Stimulated activated naive CD8-positive, alpha-beta T cell treated with anti-CD3 and anti-CD28 coated beads, Interleukin-15, Interleukin-2, amounts not matched to agents 100 ng/mL and 50 ng/mL, for 24 hours (primary cell): ENCODE results near the gene RPS10.
"Not testable (repeated sequence)": the region's sequence is repeated elsewhere in the genome, so short reads cannot be mapped to it uniquely, and the experiment has no call there.

Experiments
- H3K27ac Mint-ChIP-seq: one replicate; pipeline ENCODE4 v1.8.0; 2021; ENCODE audit warnings: mild to moderate bottlenecking, mixed read lengths
- H3K27me3 Mint-ChIP-seq: one replicate; pipeline ENCODE4 v1.8.0; 2021; ENCODE audit warnings: mixed read lengths
- H3K36me3 Mint-ChIP-seq: one replicate; pipeline ENCODE4 v1.8.0; 2021; ENCODE audit warnings: low read depth, mixed read lengths
- H3K4me1 Mint-ChIP-seq: one replicate; pipeline ENCODE4 v1.8.0; 2021; ENCODE audit warnings: low read depth, mixed read lengths
- H3K4me3 Mint-ChIP-seq: one replicate; pipeline ENCODE4 v1.8.0; 2021; ENCODE audit warnings: mild to moderate bottlenecking, mixed read lengths
- H3K9me3 Mint-ChIP-seq: one replicate; pipeline ENCODE4 v1.8.0; 2021; ENCODE audit warnings: mixed read lengths

RPS10 gene

DNA sequence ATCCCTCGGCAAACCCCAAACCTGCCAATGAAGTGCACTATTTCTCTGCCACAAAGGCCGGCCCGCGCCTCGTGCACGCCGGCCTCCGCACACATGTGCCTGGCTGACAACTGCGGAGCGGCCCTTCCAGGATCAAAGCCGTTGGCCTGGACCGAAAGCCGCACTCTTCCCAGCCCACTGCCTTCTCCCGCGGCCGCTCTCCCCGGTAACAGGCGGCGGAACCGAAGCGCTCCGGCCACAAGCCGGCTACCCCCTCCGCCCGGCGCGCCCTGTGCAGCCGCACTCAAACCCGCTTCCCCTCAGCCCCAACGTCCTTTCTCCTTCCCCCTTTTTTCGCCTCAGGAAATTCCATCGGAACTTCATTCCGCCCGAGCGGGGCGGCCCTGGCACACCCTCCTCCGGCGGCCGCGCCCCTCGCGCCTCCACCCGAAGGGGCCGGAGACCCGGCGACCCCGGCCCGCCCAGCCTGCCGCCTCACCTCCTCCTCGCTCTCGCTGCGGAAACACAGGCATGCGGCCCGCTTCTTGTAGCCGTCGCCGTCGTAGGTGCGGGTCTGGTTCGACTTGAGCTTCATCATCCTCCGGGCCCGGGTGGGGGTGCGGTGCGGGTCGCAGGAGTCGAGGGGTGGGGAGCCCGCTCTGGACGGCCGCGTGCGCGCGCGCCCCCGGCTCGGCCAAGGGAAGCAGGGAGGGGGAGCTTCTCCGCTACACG is 33.9 kb downstream of the RPS10 start:
- Mint-ChIP-seq H3K36me3 (peaks cover 4% of the 10 kb centered on the region), H3K9me3 (peaks cover 3% of the 10 kb centered on the region), H3K27ac (no peak overlapping the region), H3K4me3 (no peak overlapping the region), H3K27me3 (no peaks in the 10 kb centered on the region), H3K4me1 (peaks cover 23% of the 10 kb centered on the region)

DNA sequence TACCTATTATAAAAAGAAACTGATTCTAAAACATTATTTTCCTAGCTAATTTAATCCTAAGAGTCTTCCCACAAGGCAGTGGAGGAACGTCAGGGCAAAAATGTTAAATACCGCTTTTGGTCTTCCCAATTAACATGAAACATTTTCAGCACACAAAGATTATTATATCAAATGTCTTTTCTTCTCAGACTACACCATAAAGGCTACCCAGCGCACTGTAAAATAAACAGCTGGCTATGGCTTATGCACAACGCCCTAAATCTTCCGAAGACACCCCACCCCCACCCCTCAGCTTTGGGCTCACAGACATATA is 34.4 kb downstream of the RPS10 start:
- Mint-ChIP-seq H3K4me1 (peaks cover 23% of the 10 kb centered on the region), H3K9me3 (peaks cover under 1% of the 10 kb centered on the region), H3K36me3 (peaks cover under 1% of the 10 kb centered on the region), H3K27me3 (no peaks in the 10 kb centered on the region), H3K4me3 (no peak overlapping the region), H3K27ac (no peak overlapping the region)

DNA sequence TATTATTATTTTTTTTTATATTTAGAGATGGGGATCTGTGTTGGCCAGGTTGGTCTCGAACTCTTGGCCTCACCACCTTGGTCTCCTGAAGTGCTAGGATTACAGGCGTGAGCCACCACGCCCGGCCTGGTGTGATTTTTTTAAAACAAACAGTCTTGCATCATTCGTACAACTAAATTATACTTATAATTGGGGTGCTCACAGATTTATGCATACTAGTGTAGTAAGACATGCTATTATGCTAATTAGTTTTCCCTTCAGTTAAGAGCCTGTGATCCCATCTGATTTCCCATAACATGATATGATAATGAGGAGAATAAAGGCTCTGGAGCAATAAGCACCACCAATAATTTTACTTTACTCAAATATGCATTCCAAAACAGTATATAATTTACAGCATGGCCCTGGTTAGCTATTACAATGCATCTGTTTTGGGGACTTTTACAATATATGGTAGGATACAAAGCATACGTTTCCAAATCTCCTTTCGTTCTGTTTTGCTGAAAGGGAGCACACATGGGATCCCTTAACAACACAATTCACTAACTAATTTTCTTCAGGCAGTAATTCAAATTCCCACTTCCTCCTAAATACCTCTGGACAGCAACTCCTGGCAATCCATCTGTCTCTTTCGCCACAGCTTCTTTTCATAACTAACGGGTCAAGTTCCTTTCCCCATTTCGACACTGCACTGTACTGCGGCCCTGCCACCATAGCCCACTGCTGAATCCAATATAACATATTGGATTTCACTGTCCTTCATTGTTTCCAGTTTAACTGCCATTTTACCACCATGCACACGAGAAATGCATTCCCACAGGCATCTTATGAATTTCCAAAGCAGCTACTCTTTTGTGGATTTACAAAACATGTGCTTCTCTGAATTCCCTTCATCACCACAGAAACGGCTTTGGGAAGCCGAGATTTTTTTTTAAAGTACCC is 35.1 kb downstream of the RPS10 start:
- H3K27me3 Mint-ChIP-seq: no peaks in the 10 kb centered on the region
- H3K4me1 Mint-ChIP-seq: peaks cover 23% of the 10 kb centered on the region
- no peaks in the 10 kb centered on the region for H3K9me3 Mint-ChIP-seq
- no peak overlapping the region for H3K27ac Mint-ChIP-seq
- no peak overlapping the region for H3K4me3 Mint-ChIP-seq
- no peaks in the 10 kb centered on the region for H3K36me3 Mint-ChIP-seq

DNA sequence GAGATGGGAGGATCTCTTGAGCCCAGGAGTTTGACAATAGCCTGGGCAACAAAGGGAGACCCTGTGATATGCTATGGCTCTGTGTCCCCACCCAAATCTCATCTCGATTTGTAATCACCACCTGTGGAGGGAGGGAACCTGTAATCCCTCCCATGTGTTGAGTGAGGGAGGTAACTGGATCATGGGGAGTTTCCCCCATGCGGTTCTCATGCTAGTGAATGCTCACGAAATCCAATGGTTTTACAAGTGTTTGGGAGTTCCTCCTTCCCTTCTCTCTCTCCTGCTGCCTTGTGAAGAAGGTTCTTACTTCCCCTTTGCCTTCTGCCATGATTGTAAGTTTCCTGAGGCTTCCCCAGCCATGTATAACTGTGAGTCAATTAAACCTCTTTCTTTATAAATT is 36.8 kb downstream of the RPS10 start:
- Mint-ChIP-seq H3K27ac (no peak overlapping the region), H3K4me1 (peaks cover 25% of the 10 kb centered on the region), H3K27me3 (no peaks in the 10 kb centered on the region)

DNA sequence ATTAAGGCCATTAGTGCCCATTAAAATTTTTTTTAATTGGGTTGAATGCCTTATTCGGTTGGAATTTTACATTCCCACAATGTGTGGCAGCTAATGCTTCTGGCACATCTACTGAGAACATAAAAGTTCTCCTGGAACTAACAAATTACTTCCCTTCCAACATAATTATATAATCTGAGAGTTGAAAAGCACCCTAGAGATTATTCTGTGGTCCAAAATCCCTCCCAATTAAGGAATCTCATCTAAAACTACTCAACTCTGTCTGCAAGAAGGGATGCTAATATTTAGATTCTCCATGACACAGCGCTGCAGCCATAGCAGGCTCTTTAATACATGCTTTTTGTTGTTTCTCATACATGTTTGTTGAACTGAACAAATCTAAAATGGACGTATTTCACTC is 37.4 kb downstream of the RPS10 start:
- peaks cover 4% of the 10 kb centered on the region for H3K36me3 Mint-ChIP-seq
- peaks cover 26% of the 10 kb centered on the region for H3K4me1 Mint-ChIP-seq
- H3K9me3 Mint-ChIP-seq: no peaks in the 10 kb centered on the region
- no peak overlapping the region for H3K27ac Mint-ChIP-seq
- H3K27me3 Mint-ChIP-seq: no peaks in the 10 kb centered on the region
- no peak overlapping the region for H3K4me3 Mint-ChIP-seq

More for the DNA sequence above, 36.8 kb downstream of the RPS10 start:
- no peaks in the 10 kb centered on the region for H3K36me3 Mint-ChIP-seq
- no peaks in the 10 kb centered on the region for H3K9me3 Mint-ChIP-seq
- H3K4me3 Mint-ChIP-seq: no peak overlapping the region

DNA sequence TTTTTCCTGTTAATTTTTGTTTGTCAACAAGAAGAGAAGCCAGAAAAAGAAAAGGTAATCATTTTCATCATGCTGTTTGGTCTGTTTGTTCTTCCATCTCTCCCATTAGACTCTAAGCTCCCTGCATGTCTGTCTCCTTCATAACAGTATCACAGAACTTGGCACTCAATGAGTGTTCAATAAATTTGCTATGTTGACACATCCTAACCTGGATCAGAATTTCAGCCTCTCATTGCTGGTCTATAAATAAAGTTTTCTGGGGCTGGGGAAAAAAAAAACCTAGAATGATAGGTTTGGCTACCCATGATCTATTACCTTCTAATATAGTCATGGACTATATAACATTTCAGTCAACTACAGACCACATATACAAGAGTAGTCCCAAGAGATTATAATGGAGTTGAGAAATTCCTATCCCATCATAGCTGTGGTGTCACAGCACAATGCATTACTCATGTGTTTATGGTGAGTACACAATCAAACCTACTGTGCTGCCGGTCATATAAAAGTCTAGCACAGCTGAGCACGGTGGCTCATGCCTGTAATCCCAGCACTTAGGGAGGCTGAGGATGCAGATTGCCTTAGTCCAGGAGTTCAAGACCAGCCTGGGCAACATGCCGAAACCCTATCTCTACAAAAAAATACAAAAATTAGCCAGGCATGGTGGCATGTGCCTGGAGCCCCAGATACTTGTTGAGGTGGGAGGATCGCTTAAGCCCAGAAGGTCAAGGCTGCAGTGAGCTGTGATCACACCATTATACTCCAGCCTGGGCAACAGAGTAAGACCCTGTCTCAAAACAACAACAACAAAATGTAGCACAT is 39.3 kb downstream of the RPS10 start:
- Mint-ChIP-seq H3K4me3 (no peak overlapping the region), H3K9me3 (no peaks in the 10 kb centered on the region), H3K27ac (no peak overlapping the region), H3K27me3 (no peaks in the 10 kb centered on the region), H3K36me3 (peaks cover 4% of the 10 kb centered on the region), H3K4me1 (peaks cover 21% of the 10 kb centered on the region)

DNA sequence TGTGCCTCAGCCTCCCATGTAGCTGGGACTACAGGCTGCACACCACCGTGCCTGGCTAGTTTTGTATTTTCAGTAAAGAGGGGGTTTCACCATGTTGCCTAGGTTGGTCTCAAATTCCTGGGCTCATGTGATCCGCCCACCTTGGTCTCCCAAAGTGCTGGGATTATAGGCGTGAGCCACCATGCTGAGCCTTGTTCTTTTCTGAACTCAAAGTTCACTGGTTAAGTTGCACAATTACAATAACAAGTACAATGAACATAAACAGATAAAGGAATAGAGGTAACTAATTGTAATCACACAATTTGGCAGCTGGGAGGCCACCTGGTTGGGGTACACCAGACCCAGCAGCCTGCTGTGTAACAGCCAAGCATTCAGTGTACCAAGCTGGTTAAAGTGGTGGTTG is 40.1 kb downstream of the RPS10 start:
- H3K4me1 Mint-ChIP-seq: peaks cover 28% of the 10 kb centered on the region
- no peaks in the 10 kb centered on the region for H3K9me3 Mint-ChIP-seq
- H3K27ac Mint-ChIP-seq: no peak overlapping the region
- H3K36me3 Mint-ChIP-seq: peaks cover 6% of the 10 kb centered on the region
- H3K27me3 Mint-ChIP-seq: no peaks in the 10 kb centered on the region
- H3K4me3 Mint-ChIP-seq: no peak overlapping the region

DNA sequence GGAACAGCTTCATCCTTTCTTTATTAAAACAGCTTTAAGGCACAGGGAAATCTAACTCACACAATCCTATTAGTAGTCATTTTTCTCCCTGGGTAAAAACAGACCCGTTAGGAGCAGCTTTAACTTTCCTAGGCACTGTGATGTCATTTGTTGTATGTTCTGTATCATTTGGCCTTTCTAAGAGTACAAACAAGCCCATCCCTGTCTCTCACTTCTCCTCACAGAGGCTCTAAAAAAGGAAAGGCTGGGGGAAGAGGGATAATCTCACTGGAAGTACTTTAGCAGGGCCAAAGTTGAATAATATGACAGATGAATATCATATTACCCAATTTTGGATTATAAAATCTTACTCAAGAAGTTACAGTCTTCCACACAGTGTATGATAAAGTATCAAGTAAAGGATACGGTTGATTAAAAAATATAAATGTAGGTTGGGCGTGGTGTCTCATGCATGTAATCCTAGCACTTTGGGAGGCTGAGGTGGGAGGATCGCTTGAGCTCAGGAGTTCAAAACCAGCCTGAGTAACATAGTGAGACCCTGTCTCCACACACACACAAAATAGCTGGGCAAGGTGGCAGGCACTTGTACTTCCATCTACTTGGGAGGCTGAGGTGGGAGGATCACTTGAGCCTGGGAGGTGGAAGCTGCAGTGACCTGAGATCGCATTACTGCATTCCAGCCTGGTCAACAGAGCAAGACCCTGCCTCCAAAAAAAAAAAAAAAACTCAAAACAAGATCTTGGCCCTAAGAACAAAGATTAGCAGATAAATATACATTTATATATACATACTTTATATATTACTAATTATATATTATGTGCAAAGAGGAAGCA is 41.3 kb downstream of the RPS10 start:
- no peak overlapping the region for H3K27ac Mint-ChIP-seq
- no peaks in the 10 kb centered on the region for H3K9me3 Mint-ChIP-seq
- peaks cover 34% of the 10 kb centered on the region for H3K4me1 Mint-ChIP-seq
- H3K4me3 Mint-ChIP-seq: no peak overlapping the region
- H3K27me3 Mint-ChIP-seq: no peaks in the 10 kb centered on the region
- peaks cover 9% of the 10 kb centered on the region for H3K36me3 Mint-ChIP-seq

DNA sequence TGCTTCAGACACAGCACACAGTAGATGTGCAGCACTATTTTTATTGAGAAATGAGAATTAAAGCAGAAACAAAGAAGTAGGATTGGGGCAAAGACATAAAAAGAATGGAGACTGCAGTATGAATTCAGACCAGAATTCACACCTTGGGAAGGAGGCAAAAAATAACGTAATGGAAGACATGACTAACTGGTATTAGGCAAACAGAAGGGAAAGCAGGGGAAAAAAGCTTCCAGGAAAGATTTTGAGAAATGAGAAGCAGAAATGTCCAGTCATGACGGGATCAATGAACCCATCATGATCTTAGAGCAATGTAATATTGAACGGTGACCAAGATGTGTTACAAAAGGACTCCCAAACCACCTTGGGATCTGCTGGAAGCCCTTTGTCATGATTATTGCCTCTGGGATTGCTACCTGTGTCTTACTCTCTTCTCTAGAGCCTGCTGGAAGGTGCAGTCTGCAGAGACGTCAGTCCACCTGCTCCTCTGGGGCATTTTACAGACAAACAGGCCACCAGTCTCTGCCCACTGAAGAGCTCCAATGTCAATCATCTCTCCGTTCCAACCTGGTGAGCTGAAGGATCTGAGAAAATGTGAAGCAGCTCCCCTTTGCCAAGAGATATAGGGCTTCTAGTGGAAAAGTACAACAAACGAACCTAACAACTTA is 42.1 kb downstream of the RPS10 start:
- H3K9me3 Mint-ChIP-seq: no peaks in the 10 kb centered on the region
- no peaks in the 10 kb centered on the region for H3K27me3 Mint-ChIP-seq
- H3K27ac Mint-ChIP-seq: no peak overlapping the region
- no peak overlapping the region for H3K4me3 Mint-ChIP-seq
- H3K4me1 Mint-ChIP-seq: peaks cover 29% of the 10 kb centered on the region
- H3K36me3 Mint-ChIP-seq: peaks cover 9% of the 10 kb centered on the region

DNA sequence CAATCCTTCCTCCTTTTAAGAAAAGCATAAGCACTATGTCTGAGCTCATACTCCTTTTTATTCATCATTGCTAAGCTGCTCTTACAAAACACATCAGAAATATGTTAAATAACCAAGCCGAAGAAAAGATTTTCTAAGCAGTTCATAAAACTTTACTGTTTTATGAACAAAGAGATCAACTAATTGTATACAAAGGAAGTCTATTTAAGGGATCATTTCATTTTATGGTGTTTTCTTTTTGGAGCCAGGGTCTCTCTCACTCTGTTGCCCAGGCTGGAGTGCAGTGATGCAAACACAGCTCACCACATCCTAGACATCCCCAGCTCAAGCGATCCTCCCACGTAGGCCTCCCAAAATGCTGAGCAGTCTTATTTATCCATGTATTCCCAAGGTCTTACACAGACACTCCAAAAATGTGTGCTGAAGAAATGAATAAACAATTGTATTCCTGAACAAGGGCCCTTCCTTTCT is 42.7 kb downstream of the RPS10 start:
- H3K27me3 Mint-ChIP-seq: no peaks in the 10 kb centered on the region
- H3K36me3 Mint-ChIP-seq: peaks cover 9% of the 10 kb centered on the region
- no peak overlapping the region for H3K27ac Mint-ChIP-seq
- H3K4me1 Mint-ChIP-seq: peaks cover 32% of the 10 kb centered on the region
- H3K9me3 Mint-ChIP-seq: no peaks in the 10 kb centered on the region
- no peak overlapping the region for H3K4me3 Mint-ChIP-seq

DNA sequence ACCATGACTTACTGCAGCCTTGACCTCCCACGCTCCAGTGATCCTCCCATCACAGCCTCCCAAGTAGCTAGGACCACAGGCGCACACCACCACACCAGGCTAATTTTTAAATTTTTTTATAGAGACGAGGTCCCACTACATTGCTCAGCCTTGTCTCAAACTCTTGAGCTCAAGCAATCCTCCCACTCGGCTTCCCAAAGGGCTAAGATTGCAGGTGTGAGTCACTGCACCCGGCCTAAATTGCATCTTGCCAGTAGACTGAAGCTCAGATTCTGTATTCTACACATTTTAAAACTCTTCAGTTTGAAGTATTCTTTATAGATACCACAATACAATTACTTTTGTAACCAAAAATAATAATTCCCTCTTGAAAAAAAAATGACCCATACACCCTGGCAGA is 44.8 kb downstream of the RPS10 start:
- peaks cover 9% of the 10 kb centered on the region for H3K36me3 Mint-ChIP-seq
- H3K27me3 Mint-ChIP-seq: no peaks in the 10 kb centered on the region
- no peak overlapping the region for H3K27ac Mint-ChIP-seq

DNA sequence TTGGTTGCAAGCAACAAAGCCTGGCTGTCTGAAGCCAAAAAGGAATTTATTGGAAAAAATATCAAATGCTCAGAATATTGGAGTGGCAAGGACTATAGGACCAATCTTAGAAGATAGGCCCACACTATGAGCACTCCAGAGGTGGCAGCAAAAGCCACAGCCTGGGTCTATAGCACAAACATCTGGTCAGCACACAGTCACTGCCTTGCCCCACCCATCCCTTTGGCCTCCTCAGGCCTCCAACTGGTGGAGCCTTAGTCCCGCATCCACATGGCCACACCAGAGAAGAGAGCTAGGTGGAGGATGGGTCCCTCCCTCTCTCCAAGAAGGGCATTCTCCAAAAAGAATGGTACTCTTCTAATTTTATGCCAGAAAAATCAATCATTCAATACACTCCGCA is 47.4 kb downstream of the RPS10 start:
- Mint-ChIP-seq H3K27me3 (no peaks in the 10 kb centered on the region), H3K27ac (no peak overlapping the region), H3K4me1 (peaks cover 21% of the 10 kb centered on the region), H3K36me3 (peaks cover 6% of the 10 kb centered on the region), H3K9me3 (no peaks in the 10 kb centered on the region), H3K4me3 (no peak overlapping the region)

More for the DNA sequence above, 44.8 kb downstream of the RPS10 start:
- Mint-ChIP-seq H3K9me3 (no peaks in the 10 kb centered on the region), H3K4me3 (no peak overlapping the region), H3K4me1 (peaks cover 29% of the 10 kb centered on the region)

DNA sequence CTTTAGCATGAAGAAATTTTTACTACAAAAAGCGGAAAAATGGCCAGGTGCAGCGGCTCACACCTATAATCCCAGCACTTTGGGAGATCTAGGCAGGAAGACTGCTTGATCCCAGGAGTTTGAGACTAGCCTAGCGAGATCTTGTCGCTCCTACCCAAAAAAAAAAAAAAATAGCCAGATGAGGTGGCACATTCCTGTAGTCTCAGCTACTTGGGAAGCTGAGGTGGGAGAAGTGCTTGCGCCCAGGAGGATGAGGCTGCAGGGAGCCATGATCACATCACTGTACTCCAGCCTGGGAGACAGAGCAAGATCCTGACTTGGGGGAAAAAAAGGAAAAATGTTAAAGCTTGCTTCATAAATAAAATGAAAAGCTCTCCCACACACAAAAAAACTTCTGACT is 47.9 kb downstream of the RPS10 start:
- Mint-ChIP-seq H3K4me3 (no peak overlapping the region), H3K4me1 (peaks cover 16% of the 10 kb centered on the region), H3K9me3 (no peaks in the 10 kb centered on the region), H3K27me3 (no peaks in the 10 kb centered on the region), H3K36me3 (peaks cover 5% of the 10 kb centered on the region), H3K27ac (no peak overlapping the region)

DNA sequence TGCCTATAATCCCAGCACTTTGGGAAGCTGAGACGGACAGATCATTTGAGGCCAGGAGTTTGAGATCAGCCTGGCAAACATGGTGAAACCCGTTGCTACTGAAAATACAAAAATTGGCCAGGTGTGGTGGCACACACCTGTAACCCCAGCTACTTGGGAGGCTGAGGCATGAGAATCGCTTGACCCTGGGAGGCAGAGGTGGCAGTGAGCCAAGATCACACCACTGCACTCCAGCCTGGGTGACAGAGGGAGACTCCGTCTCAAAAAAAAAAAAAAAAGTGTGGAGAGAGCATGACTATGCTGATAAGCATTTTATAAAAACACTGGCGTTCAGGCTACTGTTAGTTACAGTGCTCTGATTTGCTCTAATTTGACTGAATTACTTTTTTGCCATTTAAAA is 48.3 kb downstream of the RPS10 start:
- H3K9me3 Mint-ChIP-seq, H3K4me3 Mint-ChIP-seq, H3K27me3 Mint-ChIP-seq, H3K27ac Mint-ChIP-seq, H3K36me3 Mint-ChIP-seq: not testable (repeated sequence)
- peaks cover 16% of the 10 kb centered on the region for H3K4me1 Mint-ChIP-seq
